SKM-1 treated with dmso at 0.1 percent for 144 hours (cell line): Measurements from ENCODE around the gene GAB2.
"Not testable (repeated sequence)": the region's sequence is repeated elsewhere in the genome, so short reads cannot be mapped to it uniquely, and the experiment has no call there.

Source experiments
- DNase-seq: peaks from one replicate; lab custom pipeline; 2025; ENCODE audit not compliant: unreplicated experiment; lab: John Stamatoyannopoulos, UW

The GAB2 gene

GRCh38 chr11:78284260-78284659, 133.4 kb downstream of the GAB2 start:
- no peak for DNase-seq

- DNase-seq = no peak
Measured at GRCh38 chr11:78282821-78283220, 134.8 kb downstream of the GAB2 start.

GRCh38 chr11:78281511-78281910, 136.1 kb downstream of the GAB2 start:
- no peak for DNase-seq

- no peak for DNase-seq
Measured at GRCh38 chr11:78277314-78277994, 140.2 kb downstream of the GAB2 start.

- no peak for DNase-seq
Measured at GRCh38 chr11:78276311-78276710, 141.3 kb downstream of the GAB2 start.

- no peak for DNase-seq
Measured at GRCh38 chr11:78274739-78275138, 142.9 kb downstream of the GAB2 start.

- DNase-seq = not testable (repeated sequence)
Measured at GRCh38 chr11:78272625-78273269, 144.9 kb downstream of the GAB2 start.

GRCh38 chr11:78271801-78272200, 145.8 kb downstream of the GAB2 start:
- DNase-seq = not testable (repeated sequence)

GRCh38 chr11:78270971-78271370, 146.6 kb downstream of the GAB2 start:
- DNase-seq = no peak

GRCh38 chr11:78269806-78270205, 147.8 kb downstream of the GAB2 start:
- no peak for DNase-seq

- no peak for DNase-seq
Measured at GRCh38 chr11:78268591-78269410, 148.8 kb downstream of the GAB2 start.

GRCh38 chr11:78266451-78266850, 151.2 kb downstream of the GAB2 start:
- DNase-seq = no peak

- no peak for DNase-seq
Measured at GRCh38 chr11:78265326-78265725, 152.3 kb downstream of the GAB2 start.

- no peak for DNase-seq
Measured at GRCh38 chr11:78262691-78263090, 154.9 kb downstream of the GAB2 start.

- no peak for DNase-seq
Measured at GRCh38 chr11:78262238-78262637, 155.4 kb downstream of the GAB2 start.

GRCh38 chr11:78261828-78262227, 155.8 kb downstream of the GAB2 start:
- DNase-seq = no peak

- no peak for DNase-seq
Measured at GRCh38 chr11:78261367-78261766, 156.3 kb downstream of the GAB2 start.

GRCh38 chr11:78259777-78260487, 157.7 kb downstream of the GAB2 start:
- no peak for DNase-seq

- DNase-seq = no peak
Measured at GRCh38 chr11:78257654-78258053, 160.0 kb downstream of the GAB2 start.

GRCh38 chr11:78256962-78257361, 160.7 kb downstream of the GAB2 start:
- DNase-seq = no peak

GRCh38 chr11:78255919-78256318, 161.7 kb downstream of the GAB2 start:
- DNase-seq = no peak
